ENCODE measurements around the gene ATP9B. TPM values are rescaled to one million over a fixed set of nuclear protein-coding genes. Genes with fewer than 3 reads are reported as not detected.
"Not testable (repeated sequence)": the region's sequence is repeated elsewhere in the genome, so short reads cannot be mapped to it uniquely, and the experiment has no call there.

ATP9B gene
- total RNA-seq, 1 donor from 2014 or later: 48.6 TPM

DNA sequence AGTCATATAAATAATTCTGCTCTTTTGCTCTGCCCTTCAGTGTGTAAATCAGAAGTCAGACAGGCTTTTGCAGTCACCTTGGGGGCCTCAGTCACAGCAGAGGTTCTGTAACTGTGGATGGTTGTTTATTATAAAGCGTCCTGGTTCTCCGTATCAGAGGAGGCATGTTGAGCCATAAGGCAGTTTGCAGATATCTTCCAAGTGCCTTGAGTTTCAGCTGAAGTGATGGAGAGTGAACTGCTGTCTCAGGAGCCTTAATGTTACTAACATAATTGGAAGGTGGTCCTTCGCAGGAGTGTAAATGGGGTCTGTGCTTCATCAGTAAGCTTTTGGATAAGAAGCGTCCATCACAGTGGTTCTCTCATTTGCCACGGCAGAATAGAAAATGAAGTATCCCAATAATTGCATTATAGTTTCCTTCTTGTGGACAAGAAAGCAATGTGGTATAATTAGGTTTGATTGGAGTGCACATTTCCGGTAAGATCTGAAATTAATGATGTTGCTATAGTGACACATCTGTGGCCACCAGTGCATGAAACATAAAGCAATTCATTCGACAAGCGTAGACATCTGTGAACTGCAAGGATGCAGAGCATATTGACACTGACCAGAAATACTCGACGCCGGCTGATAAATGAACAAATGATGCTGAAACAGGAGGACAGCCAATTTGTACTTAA is 214.1 kb downstream of the ATP9B start:
- Histone ChIP-seq H3K9me3 (no peaks in the 10 kb centered on the region), H3K36me3 (peaks cover 30% of the 10 kb centered on the region), H3K4me1 (no peaks in the 10 kb centered on the region), H3K27me3 (ENCODE audit: low read depth) (no peaks in the 10 kb centered on the region), H3K4me3 (no peak overlapping the region), H3K27ac (no peak overlapping the region)
- TF ChIP-seq, protein P1, sequence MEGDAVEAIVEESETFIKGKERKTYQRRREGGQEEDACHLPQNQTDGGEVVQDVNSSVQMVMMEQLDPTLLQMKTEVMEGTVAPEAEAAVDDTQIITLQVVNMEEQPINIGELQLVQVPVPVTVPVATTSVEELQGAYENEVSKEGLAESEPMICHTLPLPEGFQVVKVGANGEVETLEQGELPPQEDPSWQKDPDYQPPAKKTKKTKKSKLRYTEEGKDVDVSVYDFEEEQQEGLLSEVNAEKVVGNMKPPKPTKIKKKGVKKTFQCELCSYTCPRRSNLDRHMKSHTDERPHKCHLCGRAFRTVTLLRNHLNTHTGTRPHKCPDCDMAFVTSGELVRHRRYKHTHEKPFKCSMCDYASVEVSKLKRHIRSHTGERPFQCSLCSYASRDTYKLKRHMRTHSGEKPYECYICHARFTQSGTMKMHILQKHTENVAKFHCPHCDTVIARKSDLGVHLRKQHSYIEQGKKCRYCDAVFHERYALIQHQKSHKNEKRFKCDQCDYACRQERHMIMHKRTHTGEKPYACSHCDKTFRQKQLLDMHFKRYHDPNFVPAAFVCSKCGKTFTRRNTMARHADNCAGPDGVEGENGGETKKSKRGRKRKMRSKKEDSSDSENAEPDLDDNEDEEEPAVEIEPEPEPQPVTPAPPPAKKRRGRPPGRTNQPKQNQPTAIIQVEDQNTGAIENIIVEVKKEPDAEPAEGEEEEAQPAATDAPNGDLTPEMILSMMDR (IDR thresholded peaks at IDR 0.05): no peak
- ATAC-seq: no peak
- DNase-seq: no peak
- intact Hi-C loops (cut with DNase I): no loop called here

DNA sequence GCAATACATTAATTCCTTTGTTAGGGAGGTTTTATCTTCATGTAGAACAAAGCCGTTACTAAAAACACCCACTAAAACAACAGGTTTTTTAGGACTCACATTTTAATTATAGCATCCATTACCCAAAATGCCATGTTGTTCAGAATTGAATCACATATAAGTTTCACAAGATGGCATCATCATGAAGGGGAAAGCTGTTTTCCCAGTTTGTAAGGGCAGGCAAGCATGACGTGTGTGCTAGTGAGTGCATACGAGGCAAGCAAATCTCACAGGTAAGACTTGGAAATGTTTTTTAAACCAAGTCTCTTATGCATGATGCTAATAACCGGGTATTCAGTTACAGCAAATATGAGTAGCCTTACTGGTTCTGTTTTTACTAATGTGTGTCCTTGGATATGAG is 214.7 kb downstream of the ATP9B start:
- Histone ChIP-seq H3K27ac (no peak overlapping the region), H3K9me3 (no peaks in the 10 kb centered on the region), H3K4me3 (no peak overlapping the region), H3K4me1 (no peaks in the 10 kb centered on the region), H3K36me3 (peaks cover 25% of the 10 kb centered on the region), H3K27me3 (ENCODE audit: low read depth) (no peaks in the 10 kb centered on the region)
- intact Hi-C loops (cut with DNase I): no loop called here
- no peak for DNase-seq
- ATAC-seq: no peak
- TF ChIP-seq, protein P1 (IDR thresholded peaks at IDR 0.05): no peak

DNA sequence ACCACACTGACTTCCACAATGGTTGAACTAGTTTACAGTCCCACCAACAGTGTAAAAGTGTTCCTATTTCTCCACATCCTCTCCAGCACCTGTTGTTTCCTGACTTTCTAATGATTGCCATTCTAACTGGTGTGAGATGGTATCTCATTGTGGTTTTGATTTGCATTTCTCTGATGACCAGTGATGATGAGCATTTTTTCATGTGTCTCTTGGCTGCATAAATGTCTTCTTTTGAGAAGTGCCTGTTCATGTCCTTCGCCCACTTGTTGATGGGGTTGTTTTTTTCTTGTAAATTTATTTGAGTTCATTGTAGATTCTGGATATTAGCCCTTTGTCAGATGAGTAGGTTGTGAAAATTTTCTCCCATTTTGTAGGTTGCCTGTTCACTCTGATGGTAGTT is 216.0 kb downstream of the ATP9B start:
- H3K9me3 ChIP-seq; H3K27ac ChIP-seq; DNase-seq; H3K27me3 ChIP-seq (ENCODE audit: low read depth); intact Hi-C loops (cut with DNase I); H3K4me3 ChIP-seq; ATAC-seq; H3K4me1 ChIP-seq: not testable (repeated sequence)
- peaks cover 17% of the 10 kb centered on the region for H3K36me3 ChIP-seq

DNA sequence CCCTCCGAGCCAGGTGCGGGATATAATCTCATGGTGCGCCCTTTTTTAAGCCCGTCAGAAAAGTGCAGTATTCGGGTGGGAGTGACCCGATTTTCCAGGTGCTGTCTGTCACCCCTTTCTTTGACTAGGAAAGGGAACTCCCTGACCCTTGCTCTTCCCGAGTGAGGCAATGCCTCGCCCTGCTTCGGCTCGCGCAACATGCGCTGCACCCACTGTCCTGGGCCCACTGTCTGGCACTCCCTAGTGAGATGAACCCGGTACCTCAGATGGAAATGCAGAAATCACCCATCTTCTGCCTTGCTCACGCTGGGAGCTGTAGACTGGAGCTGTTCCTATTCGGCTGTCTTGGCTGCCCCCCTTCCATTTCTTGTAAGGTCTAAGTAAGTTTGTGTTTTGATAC is 221.2 kb downstream of the ATP9B start:
- H3K4me3 ChIP-seq; intact Hi-C loops (cut with DNase I); H3K27me3 ChIP-seq (ENCODE audit: low read depth); DNase-seq; ATAC-seq; H3K4me1 ChIP-seq; H3K27ac ChIP-seq; H3K9me3 ChIP-seq: not testable (repeated sequence)
- H3K36me3 ChIP-seq: peaks cover 20% of the 10 kb centered on the region

DNA sequence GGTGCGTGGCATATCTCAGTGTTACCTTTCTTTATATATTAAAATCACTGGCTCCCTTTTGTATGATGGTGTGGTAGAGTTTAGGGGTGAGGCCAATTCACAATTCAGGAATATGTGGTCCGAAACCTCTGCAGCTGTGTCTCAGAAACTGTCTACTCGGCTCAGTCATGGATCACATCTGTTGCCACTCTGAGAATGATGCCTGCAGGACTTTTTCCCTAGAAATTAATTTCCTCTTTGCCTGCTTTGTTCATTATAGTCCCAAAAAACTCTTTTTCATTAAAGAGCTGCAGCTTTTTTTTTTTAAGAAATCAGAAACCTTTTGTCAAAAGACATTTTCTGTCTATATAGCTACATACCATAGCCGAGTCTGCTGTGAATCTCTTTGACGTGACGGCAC is 221.7 kb downstream of the ATP9B start:
- TF ChIP-seq, protein P1 (IDR thresholded peaks at IDR 0.05): no peak
- H3K36me3 ChIP-seq: peaks cover 20% of the 10 kb centered on the region
- intact Hi-C loops (cut with DNase I): no loop called here
- H3K9me3 ChIP-seq: no peaks in the 10 kb centered on the region
- no peaks in the 10 kb centered on the region for H3K4me1 ChIP-seq
- H3K27me3 ChIP-seq (ENCODE audit: low read depth): no peaks in the 10 kb centered on the region
- H3K27ac ChIP-seq: no peak overlapping the region
- no peak for ATAC-seq
- DNase-seq: no peak
- H3K4me3 ChIP-seq: no peak overlapping the region

DNA sequence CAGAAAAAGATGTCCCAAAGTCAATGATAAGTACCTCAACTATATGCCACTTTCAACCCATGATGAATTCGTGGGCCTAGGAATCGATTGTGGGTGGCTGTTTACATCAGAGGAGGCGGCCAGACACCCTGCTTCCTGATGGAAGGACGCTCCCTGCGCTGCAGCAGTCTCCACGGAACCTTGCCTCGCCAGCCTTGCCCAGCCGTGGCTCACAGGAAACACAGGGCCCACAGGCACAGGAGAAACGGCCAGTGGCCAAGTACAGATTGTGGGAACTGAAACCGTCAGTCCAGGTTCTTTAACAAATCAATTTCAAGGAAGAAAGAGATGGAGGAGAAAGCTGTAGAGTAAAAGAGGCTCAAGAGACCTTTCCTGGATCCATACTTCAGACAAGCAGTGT is 225.0 kb downstream of the ATP9B start:
- H3K4me3 ChIP-seq: no peak overlapping the region
- TF ChIP-seq, protein P1 (IDR thresholded peaks at IDR 0.05): no peak
- no peaks in the 10 kb centered on the region for H3K27me3 ChIP-seq (ENCODE audit: low read depth)
- no peaks in the 10 kb centered on the region for H3K4me1 ChIP-seq
- intact Hi-C loops (cut with DNase I): no loop called here
- no peak overlapping the region for H3K27ac ChIP-seq
- DNase-seq: no peak
- no peaks in the 10 kb centered on the region for H3K9me3 ChIP-seq
- peaks cover 23% of the 10 kb centered on the region for H3K36me3 ChIP-seq
- no peak for ATAC-seq
